Peyer's patch (tissue), 4 donors: ENCODE results near the gene PIK3IP1.

Experiments used
- CTCF ChIP-seq, 6 experiments: fragments of 450-650 bp in 4 of 6; fragments of 200-600 bp in 2 of 6; sonication (generic) in 1 of 6; IDR thresholded peaks; one replicate each; pipeline ENCODE4 v1.5.1; 2017 to 2019; ENCODE audit warnings: antibody characterized with exemption in 6 of 6, mild to moderate bottlenecking in 3 of 6, moderate library complexity in 1 of 6
- POLR2A ChIP-seq, 2 donors: fragments of 450-650 bp; IDR thresholded peaks; one replicate each; pipeline ENCODE4 v1.5.1; 2017; ENCODE audit warnings: antibody characterized with exemption in 2 of 2, mild to moderate bottlenecking in 2 of 2, moderate library complexity in 2 of 2

DNA sequence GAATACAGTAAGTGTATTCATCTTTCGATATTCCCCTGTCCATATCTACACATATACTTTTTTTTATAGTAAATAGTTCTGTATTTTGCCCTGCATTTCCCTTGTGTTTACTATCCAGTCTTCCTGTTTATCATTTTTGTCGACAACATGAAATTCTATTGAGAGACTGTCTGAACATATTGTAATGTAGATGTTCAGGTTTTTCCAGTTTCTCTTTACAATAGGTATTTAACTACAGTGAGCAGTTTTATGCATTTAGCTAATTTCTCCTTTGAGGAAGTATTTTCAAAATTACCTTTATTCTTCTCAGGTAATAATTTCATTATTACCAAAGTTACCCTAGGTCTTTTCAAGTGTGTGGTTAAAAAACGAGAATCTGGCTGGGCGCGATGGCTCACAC, 16.7 kb downstream of the PIK3IP1 start:
- TF ChIP-seq POLR2A (IDR thresholded peaks at IDR 0.05), result no peak
- TF ChIP-seq CTCF (IDR thresholded peaks at IDR 0.05), result no peak
